Measurements from ENCODE around the gene PRRG3. TPM values are rescaled to one million over a fixed set of nuclear protein-coding genes. Genes with fewer than 3 reads are reported as not detected.

PRRG3 gene
- total and polyA plus RNA-seq, 7 donors = 0.34 to 5.8 (median 1.8) TPM; not detected in 1

GRCh38 chrX:151713849-151714248, 18.6 kb downstream of the PRRG3 start:
- TF ChIP-seq, protein P1, sequence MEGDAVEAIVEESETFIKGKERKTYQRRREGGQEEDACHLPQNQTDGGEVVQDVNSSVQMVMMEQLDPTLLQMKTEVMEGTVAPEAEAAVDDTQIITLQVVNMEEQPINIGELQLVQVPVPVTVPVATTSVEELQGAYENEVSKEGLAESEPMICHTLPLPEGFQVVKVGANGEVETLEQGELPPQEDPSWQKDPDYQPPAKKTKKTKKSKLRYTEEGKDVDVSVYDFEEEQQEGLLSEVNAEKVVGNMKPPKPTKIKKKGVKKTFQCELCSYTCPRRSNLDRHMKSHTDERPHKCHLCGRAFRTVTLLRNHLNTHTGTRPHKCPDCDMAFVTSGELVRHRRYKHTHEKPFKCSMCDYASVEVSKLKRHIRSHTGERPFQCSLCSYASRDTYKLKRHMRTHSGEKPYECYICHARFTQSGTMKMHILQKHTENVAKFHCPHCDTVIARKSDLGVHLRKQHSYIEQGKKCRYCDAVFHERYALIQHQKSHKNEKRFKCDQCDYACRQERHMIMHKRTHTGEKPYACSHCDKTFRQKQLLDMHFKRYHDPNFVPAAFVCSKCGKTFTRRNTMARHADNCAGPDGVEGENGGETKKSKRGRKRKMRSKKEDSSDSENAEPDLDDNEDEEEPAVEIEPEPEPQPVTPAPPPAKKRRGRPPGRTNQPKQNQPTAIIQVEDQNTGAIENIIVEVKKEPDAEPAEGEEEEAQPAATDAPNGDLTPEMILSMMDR (IDR thresholded peaks at IDR 0.05) = peak in 1 of 4 experiments; percentile 11
- TF ChIP-seq POLR2A (IDR thresholded peaks at IDR 0.05) = no peak
- no peak for TF ChIP-seq EP300 (IDR thresholded peaks at IDR 0.05)
- no peak for TF ChIP-seq POLR2AphosphoS5 (IDR thresholded peaks at IDR 0.05)
- H3K9me3 ChIP-seq = no peaks in the 10 kb centered on the region
- H3K36me3 ChIP-seq = no peaks in the 10 kb centered on the region
- H3K4me3 ChIP-seq = no peak overlapping the region
- WGBS, 2 donors = 55 to 64% methylated on average over 3 of the region's 3 CpGs
- no peak overlapping the region for H3K27ac ChIP-seq
- intact Hi-C loops (cut with DNase I) = no loop called here
- H3K4me1 ChIP-seq = no peaks in the 10 kb centered on the region
- no peak for DNase-seq
- no peaks in the 10 kb centered on the region for H3K27me3 ChIP-seq

- DNase-seq = no peak
- Histone ChIP-seq H3K27ac (no peak overlapping the region), H3K4me3 (no peak overlapping the region), H3K27me3 (no peaks in the 10 kb centered on the region), H3K4me1 (no peaks in the 10 kb centered on the region), H3K9me3 (no peaks in the 10 kb centered on the region), H3K36me3 (no peaks in the 10 kb centered on the region)
- TF ChIP-seq, protein P1 (IDR thresholded peaks at IDR 0.05) = no peak
- TF ChIP-seq EP300 (IDR thresholded peaks at IDR 0.05) (no peak), POLR2A (IDR thresholded peaks at IDR 0.05) (no peak), POLR2AphosphoS5 (IDR thresholded peaks at IDR 0.05) (no peak)
- 73 to 82% methylated on average over 5 of the region's 5 CpGs for WGBS, 2 donors
- intact Hi-C loops (cut with DNase I) = no loop called here
Observed at GRCh38 chrX:151714362-151714761, 19.1 kb downstream of the PRRG3 start.

- WGBS, 2 donors = 74 to 79% methylated on average over 3 of the region's 3 CpGs
Observed at GRCh38 chrX:151715752-151716151, 20.5 kb downstream of the PRRG3 start, which contains the start of gene FATE1. Gene FATE1, plus strand, starts transcription at chrX:151716035. Its CDS starts 85 bp downstream, at chrX:151716120.

DNA sequence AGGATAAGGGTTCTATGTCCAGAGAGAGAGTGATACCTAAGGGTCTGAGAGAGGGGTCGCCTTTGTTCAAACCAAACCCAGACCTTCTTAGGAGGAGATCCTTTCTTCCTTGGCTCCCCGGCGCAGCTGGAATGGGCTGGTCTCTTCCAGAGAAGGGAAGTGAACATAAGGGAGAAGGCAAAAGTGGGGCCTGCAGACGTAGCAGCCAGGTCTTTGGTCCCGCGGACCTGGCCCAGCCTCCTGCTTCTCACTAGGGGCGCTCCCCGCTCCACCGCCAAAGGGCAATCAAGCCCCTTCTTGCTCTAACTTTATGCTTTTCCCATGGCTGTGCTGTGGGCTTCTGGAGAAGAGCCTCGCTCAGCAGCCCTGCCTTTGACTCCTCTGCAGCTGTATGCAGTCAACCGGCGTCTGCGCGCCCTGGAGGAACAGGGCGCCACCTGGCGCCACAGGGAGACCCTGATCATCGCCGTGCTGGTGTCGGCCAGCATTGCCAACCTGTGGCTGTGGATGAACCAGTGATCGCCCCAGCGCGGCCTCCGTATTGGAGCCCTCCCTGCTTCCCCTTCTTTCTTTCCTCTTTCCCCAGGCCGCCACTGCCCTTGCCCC, 27.1 kb downstream of the PRRG3 start:
- Histone ChIP-seq H3K4me1 (no peaks in the 10 kb centered on the region), H3K27ac (no peak overlapping the region), H3K36me3 (no peaks in the 10 kb centered on the region), H3K4me3 (no peak overlapping the region), H3K27me3 (no peaks in the 10 kb centered on the region), H3K9me3 (no peaks in the 10 kb centered on the region)
- TF ChIP-seq, protein P1 (IDR thresholded peaks at IDR 0.05) = no peak
- TF ChIP-seq POLR2A (IDR thresholded peaks at IDR 0.05) = no peak
- no peak for TF ChIP-seq POLR2AphosphoS5 (IDR thresholded peaks at IDR 0.05)
- no peak for TF ChIP-seq EP300 (IDR thresholded peaks at IDR 0.05)
- WGBS, 2 donors = 48 to 61% methylated on average over 24 of the region's 24 CpGs
- peak; percentile 58 for DNase-seq
- intact Hi-C loops (cut with DNase I) = no loop called here

More at GRCh38 chrX:151715752-151716151, 20.5 kb downstream of the PRRG3 start, which contains the start of gene FATE1:
- Histone ChIP-seq H3K36me3 (no peaks in the 10 kb centered on the region), H3K27ac (no peak within 1 kb of the TSS), H3K4me3 (no peak within 1 kb of the TSS), H3K9me3 (no peaks in the 10 kb centered on the region), H3K27me3 (no peaks in the 10 kb centered on the region), H3K4me1 (no peaks in the 10 kb centered on the region)
- TF ChIP-seq POLR2AphosphoS5 (IDR thresholded peaks at IDR 0.05) (no peak), POLR2A (IDR thresholded peaks at IDR 0.05) (no peak), EP300 (IDR thresholded peaks at IDR 0.05) (no peak)
- TF ChIP-seq, protein P1 (IDR thresholded peaks at IDR 0.05) = no peak
- peak; percentile 7 for DNase-seq
- intact Hi-C loops (cut with DNase I) = no loop called here
